Bone marrow (tissue), 2 donors: ENCODE data around the gene ZFP36L1.

ENCODE experiments used
- DNase-seq, 2 donors: peaks; one replicate each; lab custom pipeline; 2025; lab: John Stamatoyannopoulos, UW

Gene ZFP36L1

GRCh38 chr14:68795597-68796417, 2.9 kb upstream of the ZFP36L1 start:
- DNase-seq = peak; percentile 50 to 77

- DNase-seq = peak in 1 of 2 donors; percentile 39
Observed at GRCh38 chr14:68794851-68795596, 2.2 kb upstream of the ZFP36L1 start.

- DNase-seq = peak; percentile 33 to 40
Observed at GRCh38 chr14:68794130-68794850, 1.4 kb upstream of the ZFP36L1 start.

DNA sequence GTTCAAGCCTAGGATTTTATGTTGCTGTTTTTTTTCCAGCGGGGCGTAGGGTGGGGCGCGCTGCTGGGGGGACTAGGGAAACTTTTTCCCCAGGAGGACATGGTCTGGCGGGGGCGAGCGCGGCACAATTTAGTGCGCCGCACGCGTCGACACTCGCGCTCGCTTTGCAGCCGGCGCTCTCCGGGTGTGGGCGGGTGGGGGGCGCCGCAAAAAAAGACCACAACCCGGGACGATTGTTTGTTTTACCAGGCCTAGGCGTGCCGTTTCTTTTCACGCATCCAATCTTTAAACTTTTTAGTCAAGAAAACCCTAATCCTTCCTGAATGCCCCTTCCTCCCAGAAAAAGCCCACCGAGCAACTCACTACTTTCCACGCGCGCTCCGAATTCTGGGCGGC, 865 bp upstream of the ZFP36L1 start:
- DNase-seq = no peak

GRCh38 chr14:68792678-68792978, 239 bp downstream of the ZFP36L1 start:
- DNase-seq = no peak

GRCh38 chr14:68791902-68792677, 777 bp downstream of the ZFP36L1 start:
- DNase-seq = peak in 1 of 2 donors; percentile 2

DNA sequence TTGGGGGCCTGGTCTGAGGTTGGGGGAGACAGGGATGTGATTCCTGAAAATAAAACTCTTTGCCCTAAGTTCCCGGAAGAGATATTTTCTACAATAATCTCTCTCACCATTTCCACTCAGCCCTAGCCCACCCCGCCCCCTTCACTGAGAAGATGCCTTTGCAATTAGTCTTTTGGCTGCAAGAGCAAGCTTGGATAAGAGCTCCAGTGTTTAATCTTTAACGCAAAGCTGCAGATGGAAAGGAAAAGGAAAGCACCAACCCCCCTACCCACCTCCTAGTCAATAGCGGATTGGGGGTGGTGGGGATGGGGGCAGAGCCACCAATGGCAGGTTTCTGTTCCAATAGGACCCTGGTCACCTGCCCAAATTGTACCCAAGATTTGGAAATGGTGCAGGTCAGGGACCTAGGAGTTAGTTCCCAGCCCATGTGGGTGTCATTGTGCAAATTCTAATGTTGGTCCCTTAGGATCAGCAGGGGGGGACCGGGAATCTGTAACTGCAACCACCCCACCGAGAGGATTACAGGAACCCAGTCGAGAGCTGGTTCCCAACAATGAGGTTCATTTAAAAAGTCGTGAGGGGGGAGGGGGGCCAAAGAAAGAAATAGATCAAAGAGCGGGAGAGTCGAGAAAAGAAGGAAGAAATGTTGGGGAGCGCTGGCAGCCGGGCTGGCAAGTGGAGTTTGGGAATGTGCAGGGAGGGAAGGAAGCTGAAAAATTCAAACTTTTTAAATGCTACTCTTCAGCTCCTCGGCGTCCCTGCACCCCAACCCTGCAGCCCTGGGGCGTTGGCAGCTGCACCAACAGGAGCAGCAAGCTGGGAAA, 1.6 kb downstream of the ZFP36L1 start:
- no peak for DNase-seq

DNA sequence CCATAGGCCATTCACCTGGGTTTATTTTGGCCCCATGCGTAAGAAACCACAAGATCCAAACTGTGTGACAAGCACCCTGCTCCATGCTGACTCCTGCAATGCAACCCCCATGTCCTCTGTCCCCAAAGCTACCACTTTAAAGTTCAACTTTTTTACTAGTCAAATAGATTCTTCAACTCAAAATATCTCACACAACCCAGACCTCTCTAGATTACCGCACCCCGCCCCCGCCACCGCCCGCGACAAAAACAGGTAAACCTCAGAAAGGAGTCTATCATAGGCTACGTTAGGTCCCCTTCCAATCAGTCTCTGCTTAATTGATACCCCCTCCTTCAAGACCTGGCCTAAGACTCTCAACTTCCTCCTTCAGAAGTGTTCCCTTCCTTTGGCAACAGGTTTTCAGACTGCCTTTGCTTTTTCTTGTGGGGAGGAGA, 2.2 kb downstream of the ZFP36L1 start:
- DNase-seq = peak in 1 of 2 donors; percentile 8

DNA sequence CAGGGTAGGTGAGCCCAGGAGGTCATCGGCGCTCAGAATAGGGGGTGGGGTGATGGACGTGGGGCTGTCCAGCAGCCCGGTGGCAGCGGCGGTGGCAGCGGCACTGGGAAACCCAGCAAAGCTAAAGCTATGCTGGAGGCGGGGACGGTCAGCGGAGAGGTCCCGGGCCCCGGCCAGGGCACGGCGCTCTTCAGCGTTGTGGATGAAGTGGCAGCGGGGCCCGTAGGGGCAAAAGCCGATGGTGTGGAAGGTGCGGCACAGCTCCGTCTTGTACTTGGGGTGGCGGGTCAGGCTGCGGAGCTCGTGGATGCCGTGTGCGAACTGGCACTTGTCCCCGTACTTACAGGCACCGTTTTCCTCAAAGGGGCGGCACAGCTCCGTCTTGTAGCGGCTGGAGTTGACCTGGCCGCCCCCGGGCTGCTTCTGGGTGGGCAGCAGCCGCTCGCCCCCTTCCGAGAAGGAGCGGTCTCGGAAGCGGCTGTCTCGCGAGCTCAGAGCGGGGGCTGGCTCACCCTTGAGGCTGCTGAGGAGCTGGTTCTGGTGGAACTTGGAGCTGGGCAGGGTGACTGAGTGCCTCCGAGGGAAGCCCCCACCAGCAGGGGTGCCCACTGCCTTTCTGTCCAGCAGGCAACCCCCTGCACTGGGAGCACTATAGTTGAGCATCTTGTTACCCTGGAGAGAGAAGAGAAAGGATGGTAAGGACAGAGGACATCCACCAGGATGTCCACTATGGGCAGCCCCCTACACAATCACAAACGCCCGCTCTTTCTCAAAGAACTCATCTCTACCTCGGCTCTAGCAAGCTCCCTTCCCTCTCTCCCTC, 2.8 kb downstream of the ZFP36L1 start:
- no peak for DNase-seq

DNA sequence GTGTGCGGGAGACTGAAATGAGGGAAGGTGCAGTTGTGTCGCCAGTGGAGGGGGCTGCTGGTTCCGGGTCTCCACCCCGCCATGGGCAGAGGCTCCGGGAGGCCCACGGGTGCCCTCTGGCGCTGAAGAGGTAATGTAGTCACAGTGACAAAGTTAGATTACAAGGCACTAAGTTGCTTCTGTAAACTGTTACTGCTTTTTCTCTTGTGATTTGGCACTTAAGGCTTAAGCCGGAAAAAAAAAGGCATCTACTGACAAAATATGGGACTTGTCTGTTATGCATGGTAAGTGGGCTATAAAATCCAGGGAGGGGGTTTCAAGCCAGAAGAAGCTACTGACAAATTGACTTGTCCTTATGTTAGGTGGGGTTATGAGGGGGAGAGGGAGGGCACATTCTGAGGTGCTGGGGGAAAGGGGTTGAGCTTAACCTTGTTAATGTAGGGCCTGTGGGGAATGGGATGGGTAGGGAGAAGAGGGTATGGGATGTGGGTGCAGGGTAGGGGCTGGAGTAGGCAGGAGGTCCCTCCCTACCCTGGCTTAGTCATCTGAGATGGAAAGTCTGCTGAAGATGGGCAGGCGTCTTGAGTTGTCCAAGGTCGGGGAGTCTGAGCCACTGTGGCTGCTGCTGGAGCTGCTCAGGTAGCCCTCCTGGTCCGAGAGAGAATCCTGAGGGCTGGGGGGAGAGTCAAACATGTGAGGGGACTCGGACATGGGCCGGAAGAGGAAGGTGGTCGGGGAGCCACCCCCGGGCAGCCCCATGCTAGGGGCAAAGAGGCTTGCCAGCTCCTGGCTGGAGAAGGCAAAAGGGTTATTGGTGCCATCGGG, 3.7 kb downstream of the ZFP36L1 start:
- peak; percentile 34 to 87 for DNase-seq

- peak in 1 of 2 donors; percentile 62 for DNase-seq
Observed at GRCh38 chr14:68788275-68788995, 4.4 kb downstream of the ZFP36L1 start.

- DNase-seq = no peak
Observed at GRCh38 chr14:68787092-68787992, 5.5 kb downstream of the ZFP36L1 start.

- DNase-seq = no peak
Observed at GRCh38 chr14:68786491-68787091, 6.3 kb downstream of the ZFP36L1 start.

- DNase-seq = no peak
Observed at GRCh38 chr14:68785534-68786490, 7.1 kb downstream of the ZFP36L1 start.

DNA sequence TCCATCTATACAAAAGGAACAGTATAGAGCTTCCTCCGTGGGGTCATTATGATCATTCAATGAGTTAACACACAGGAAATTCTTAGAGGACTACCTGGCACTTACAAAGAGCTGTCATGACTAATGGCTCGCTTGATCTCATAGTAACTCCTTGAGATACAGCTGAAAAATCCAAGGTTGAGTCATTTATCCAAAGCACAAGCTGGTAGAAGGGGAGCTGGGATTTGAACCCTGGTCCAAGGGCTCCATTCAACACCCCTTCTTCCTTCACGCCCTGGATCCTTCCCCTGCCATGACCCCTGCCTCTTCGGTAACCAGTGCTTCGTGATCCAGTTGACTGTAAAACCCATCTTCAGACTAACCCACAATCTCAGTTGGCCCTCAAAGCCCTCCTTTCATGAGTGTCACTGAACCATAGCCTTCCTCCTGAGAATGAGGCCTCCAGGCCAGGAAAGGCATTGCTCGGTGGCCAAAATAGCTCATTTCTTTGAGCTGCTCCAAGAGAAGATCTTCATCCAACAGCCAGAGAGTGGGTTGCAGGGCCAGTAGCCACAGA, 7.8 kb downstream of the ZFP36L1 start:
- DNase-seq = no peak
